Measurements from ENCODE around the gene PRDM1.

PRDM1 gene

DNA sequence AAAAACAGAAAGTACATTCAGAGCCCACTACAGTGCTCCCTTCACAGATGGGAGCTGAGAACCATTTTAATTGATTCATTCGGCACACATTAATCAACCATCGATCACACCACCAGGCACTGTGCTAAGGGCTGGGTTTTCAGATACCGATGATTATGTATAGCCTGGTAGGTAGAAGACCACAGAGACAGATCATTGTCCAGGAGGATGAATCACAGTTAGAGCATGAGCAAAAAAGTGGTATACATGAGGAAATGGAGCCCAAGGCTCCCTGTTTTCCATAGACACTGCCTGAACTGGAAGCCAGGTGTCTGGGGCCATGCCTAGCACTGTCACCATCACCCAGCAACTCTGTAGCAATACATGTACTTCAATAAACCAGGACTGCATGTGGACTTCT is 9.0 kb upstream of the PRDM1 start:
- Histone ChIP-seq H3K4me1 (ENCODE audit: insufficient read depth, low read length) (no peaks in the 10 kb centered on the region), H2AFZ (ENCODE audit: low read depth, low read length) (no peak overlapping the region), H3K9me3 (ENCODE audit: low read length) (no peaks in the 10 kb centered on the region), H3K4me3 (ENCODE audit: low read length) (no peak overlapping the region), H3K36me3 (ENCODE audit: insufficient read depth, low read length) (no peaks in the 10 kb centered on the region), H3K27me3 (ENCODE audit: insufficient read depth, low read length) (peaks cover 23% of the 10 kb centered on the region)

DNA sequence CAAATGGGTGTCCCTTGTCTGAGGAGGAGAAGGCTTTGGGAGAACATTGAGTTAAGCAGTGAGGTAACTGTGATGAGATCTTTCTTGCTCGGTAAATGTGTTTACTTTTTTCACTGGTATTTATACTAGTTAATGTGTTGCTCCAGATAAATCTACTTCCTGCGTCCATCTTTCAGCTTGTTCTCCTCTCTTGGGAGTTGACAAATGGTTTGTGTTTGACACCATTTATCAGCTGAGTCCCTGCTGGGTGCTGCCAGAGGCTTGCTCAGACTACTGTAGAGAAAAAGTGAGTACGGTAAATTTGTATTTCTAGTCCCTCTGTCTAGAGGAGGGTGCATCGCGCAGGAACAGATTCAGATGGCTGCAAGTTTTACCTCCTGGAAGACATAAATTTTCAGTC is 8.3 kb upstream of the PRDM1 start:
- H3K9me3 ChIP-seq (ENCODE audit: low read length), result no peaks in the 10 kb centered on the region
- H3K27me3 ChIP-seq (ENCODE audit: insufficient read depth, low read length), result peaks cover 27% of the 10 kb centered on the region
- H3K4me1 ChIP-seq (ENCODE audit: insufficient read depth, low read length), result no peaks in the 10 kb centered on the region
- H3K4me3 ChIP-seq (ENCODE audit: low read length), result no peak overlapping the region
- no peak overlapping the region for H2AFZ ChIP-seq (ENCODE audit: low read depth, low read length)
- H3K36me3 ChIP-seq (ENCODE audit: insufficient read depth, low read length), result no peaks in the 10 kb centered on the region

DNA sequence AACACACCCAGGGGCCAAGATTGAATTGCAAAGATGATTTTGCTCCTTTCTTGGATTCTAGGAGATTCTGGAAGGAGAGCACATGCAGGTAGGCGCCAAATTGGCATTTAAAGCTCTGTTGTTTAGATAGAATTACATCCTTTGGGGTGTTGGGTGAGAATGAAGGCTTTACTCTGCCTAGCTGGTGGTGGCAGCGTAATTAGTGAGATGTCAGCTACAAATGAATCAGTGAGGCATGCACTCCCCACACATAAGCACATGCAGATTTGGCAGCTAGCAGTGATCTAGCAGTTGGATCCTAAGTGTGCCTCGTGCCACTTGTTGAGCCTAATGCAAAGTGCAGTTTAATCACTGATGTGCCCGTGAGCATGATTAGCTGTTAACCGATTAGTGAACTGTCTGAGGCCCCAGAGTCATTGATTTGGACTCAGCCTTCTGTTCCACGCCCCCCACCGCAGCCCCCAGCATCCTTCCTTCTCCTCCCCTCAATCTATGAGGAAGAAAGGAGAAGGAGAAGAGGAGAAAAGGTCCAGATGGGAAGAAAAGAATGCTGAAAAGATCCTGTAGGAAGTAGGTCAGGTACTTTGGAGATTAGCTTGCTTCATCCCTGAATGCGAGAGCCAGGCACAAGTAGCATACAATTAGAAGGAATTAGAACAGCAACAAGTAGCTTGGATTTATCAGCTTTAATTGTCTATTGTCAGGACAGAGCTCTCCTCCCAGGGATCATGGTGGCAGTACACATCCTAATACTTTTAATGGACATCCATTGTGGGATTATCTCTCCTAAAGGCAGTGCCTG is 6.0 kb upstream of the PRDM1 start:
- H3K4me3 ChIP-seq (ENCODE audit: low read length), result no peak overlapping the region
- H3K4me1 ChIP-seq (ENCODE audit: insufficient read depth, low read length), result no peaks in the 10 kb centered on the region
- H3K27me3 ChIP-seq (ENCODE audit: insufficient read depth, low read length), result peaks cover 44% of the 10 kb centered on the region
- no peaks in the 10 kb centered on the region for H3K36me3 ChIP-seq (ENCODE audit: insufficient read depth, low read length)
- no peaks in the 10 kb centered on the region for H3K9me3 ChIP-seq (ENCODE audit: low read length)
- H2AFZ ChIP-seq (ENCODE audit: low read depth, low read length), result no peak overlapping the region

DNA sequence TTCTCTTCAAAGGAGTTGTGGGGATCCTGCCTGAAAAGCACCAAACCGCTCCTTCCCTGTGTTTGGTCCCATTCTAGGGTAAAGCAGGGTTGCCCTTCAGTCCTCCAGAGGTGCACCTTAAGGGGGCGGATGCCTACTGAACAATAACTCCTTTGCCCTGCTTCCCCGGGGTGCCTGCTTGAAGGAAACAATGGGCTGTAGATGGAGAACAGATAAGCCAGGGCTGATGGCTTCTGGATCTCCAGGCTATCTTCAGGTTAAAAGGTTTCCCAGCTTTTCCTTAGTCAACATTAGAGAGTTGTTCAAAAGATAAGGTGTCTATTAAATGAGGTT is 5.4 kb upstream of the PRDM1 start:
- Histone ChIP-seq H3K4me3 (ENCODE audit: low read length) (no peak overlapping the region), H2AFZ (ENCODE audit: low read depth, low read length) (no peak overlapping the region), H3K36me3 (ENCODE audit: insufficient read depth, low read length) (no peaks in the 10 kb centered on the region), H3K4me1 (ENCODE audit: insufficient read depth, low read length) (peaks cover 2% of the 10 kb centered on the region), H3K9me3 (ENCODE audit: low read length) (no peaks in the 10 kb centered on the region), H3K27me3 (ENCODE audit: insufficient read depth, low read length) (peaks cover 50% of the 10 kb centered on the region)

DNA sequence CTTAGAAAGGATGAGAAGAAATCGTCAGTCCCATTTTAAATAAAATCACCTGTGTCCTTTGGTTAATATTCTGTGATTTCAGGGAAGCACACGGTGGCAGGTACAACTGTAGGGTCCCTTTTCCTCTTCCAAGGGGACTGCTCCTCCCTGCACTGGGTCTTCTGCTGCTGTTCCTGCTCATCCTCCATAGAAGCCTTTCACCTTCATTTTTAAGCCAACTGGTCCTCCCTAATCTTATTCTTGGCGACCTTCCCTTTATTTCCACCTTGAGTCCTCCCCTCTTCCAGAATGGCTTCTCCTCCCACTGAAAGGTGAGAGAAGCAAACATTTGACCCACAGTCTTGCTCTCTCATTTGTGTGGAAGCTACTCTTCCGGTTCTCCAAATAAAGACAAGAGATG is 4.4 kb upstream of the PRDM1 start:
- no peak overlapping the region for H3K4me3 ChIP-seq (ENCODE audit: low read length)

DNA sequence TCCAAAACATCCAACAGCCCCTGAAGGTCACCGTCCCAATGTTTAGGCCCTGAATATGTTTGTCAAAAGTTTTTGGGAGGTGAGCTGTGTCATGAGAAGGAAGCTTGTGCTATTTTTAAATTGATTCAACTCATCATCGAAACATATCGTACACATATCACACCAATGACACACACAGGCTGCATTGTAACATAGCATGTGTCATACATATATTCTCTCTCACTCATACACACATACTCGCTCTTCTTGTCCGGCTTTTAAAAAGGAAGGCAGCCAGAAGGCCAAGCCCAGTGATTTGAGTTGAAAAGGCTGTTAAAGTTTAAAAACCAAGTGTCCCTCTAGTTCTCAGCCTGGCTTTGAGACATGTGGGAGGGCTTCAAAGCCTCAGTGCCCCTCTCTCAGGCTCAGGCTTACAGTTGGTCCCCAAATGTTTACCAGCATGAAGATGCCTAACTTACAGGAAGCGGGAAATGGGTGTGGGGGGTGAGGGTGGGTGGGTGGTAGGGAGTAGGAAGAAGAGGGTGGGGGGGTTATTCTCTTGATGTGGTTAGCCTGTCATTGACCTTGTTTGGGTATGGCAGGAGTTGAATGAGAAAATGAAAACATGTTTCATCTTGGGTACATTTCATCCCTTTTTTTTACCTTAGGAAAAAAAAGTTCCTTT is 3.3 kb upstream of the PRDM1 start:
- Histone ChIP-seq H3K9me3 (ENCODE audit: low read length) (no peaks in the 10 kb centered on the region), H3K4me1 (ENCODE audit: insufficient read depth, low read length) (peaks cover 12% of the 10 kb centered on the region), H3K4me3 (ENCODE audit: low read length) (no peak overlapping the region), H2AFZ (ENCODE audit: low read depth, low read length) (no peak overlapping the region), H3K36me3 (ENCODE audit: insufficient read depth, low read length) (no peaks in the 10 kb centered on the region), H3K27me3 (ENCODE audit: insufficient read depth, low read length) (peaks cover 60% of the 10 kb centered on the region)

More for the DNA sequence above, 4.4 kb upstream of the PRDM1 start:
- Histone ChIP-seq H2AFZ (ENCODE audit: low read depth, low read length) (no peak overlapping the region), H3K27me3 (ENCODE audit: insufficient read depth, low read length) (peaks cover 54% of the 10 kb centered on the region), H3K9me3 (ENCODE audit: low read length) (no peaks in the 10 kb centered on the region), H3K36me3 (ENCODE audit: insufficient read depth, low read length) (no peaks in the 10 kb centered on the region), H3K4me1 (ENCODE audit: insufficient read depth, low read length) (peaks cover 9% of the 10 kb centered on the region)

DNA sequence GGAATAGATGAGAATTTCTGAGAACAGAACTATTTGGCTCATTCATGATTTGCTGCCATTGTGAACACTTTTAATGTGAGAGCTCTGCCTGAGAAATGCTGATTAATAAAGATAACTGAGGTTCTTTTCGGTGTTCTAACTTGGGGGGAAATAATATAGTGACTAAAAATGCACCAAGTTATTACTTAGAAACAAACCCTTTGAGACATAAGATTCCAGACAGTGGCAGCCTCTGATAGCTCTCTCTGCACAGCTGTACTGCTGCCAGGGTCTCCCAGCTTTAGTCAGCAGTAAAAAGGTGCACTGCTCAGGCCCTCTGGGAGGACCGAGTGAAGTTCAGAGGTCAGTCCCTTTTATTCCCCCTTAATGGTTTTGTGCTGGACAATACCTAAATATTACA is 2.5 kb upstream of the PRDM1 start:
- no peak overlapping the region for H2AFZ ChIP-seq (ENCODE audit: low read depth, low read length)
- no peaks in the 10 kb centered on the region for H3K36me3 ChIP-seq (ENCODE audit: insufficient read depth, low read length)
- H3K27me3 ChIP-seq (ENCODE audit: insufficient read depth, low read length), result peaks cover 67% of the 10 kb centered on the region
- no peak overlapping the region for H3K4me3 ChIP-seq (ENCODE audit: low read length)
- H3K9me3 ChIP-seq (ENCODE audit: low read length), result no peaks in the 10 kb centered on the region
- H3K4me1 ChIP-seq (ENCODE audit: insufficient read depth, low read length), result peaks cover 12% of the 10 kb centered on the region

DNA sequence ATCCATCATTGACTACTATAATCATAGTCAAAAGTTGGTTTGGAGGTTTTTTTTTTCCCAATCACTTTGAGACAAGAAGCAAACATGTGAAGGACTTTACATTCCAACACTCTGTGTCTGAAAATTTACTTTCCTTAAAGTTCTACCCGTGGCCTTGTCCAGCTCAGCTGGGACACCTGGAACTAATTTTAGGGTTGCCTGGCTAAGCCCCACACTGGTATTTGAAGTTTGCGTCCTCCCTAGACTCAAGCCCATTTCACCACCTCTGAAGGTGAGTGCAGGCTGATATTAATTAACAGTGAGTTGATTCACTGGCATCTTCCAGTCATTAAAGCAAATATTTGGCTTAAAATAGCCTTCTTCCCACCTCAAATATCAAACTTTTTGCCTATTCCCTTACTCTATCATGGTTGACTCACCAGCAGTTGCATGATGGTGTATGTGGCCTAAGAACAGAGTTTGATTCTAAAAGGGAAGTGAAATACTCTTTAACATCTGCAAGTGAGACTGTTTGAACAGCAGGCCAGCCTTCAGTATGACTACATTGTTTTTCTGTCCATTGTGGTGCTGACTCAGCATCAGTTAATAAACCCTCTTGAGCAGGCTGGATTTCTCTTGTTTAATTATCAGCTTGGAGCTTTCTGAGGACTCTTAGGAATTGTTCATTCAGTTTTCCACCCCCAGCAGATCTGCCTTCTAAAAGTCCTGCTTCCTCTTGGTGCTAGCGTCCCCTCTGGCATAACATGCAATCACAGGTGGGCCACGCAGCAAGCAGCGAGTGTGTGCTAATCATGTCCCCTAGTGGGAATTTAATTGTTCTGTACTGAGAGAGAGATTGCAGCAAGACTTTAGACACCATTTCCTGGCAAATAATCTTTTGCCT is 1.8 kb upstream of the PRDM1 start:
- Histone ChIP-seq H3K4me3 (ENCODE audit: low read length) (no peak overlapping the region), H2AFZ (ENCODE audit: low read depth, low read length) (no peak overlapping the region), H3K36me3 (ENCODE audit: insufficient read depth, low read length) (no peaks in the 10 kb centered on the region), H3K27me3 (ENCODE audit: insufficient read depth, low read length) (peaks cover 67% of the 10 kb centered on the region), H3K4me1 (ENCODE audit: insufficient read depth, low read length) (peaks cover 12% of the 10 kb centered on the region), H3K9me3 (ENCODE audit: low read length) (no peaks in the 10 kb centered on the region)

DNA sequence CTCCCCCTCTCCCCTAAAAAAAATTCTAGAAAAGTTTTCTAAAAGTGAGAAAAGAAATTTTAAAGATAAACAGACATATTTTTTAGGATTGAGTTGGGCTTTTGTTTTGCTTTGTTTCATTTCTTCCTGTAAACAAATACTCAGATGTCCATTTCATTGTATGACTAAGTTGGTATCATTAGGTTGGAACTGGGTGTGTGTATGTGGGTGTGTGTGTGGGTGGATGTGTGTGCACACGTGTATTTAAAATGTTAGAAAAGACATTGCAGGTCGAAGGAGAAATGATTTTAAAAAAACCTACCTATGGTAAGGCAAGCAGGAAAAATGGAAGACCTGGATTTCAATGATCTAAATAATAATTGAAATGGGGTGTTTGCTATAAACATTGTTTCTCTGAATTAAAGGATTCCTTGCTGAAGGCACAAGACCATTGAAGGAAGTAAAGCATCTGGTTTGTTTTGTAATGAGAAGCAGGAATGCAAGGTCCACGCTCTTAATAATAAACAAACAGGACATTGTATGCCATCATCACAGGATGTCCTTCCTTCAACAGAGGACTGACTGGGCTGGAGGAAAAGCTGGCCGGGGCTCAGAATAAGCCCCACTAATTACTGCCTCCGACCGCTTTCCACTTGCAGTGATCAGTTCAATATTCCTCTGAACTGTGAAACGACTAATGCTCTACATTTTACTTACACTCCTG is 996 bp upstream of the PRDM1 start:
- Histone ChIP-seq H3K27me3 (ENCODE audit: insufficient read depth, low read length) (peaks cover 61% of the 10 kb centered on the region), H3K4me3 (ENCODE audit: low read length) (no peak overlapping the region), H2AFZ (ENCODE audit: low read depth, low read length) (no peak overlapping the region), H3K4me1 (ENCODE audit: insufficient read depth, low read length) (peaks cover 12% of the 10 kb centered on the region), H3K36me3 (ENCODE audit: insufficient read depth, low read length) (no peaks in the 10 kb centered on the region), H3K9me3 (ENCODE audit: low read length) (no peaks in the 10 kb centered on the region)

DNA sequence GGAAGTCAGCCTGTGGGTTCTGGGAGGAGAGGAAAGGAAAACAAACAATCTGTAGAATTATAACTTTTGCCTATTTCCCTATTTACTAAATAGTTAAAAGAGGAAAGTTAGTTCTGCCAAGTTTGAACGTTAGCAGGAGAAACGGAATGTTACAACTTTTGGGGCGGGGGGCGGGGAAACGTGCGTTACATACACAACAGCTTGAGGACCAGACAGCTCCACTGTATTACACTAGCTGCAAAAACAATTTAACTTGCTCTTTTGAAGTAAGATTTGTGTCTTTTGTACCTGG is 498 bp upstream of the PRDM1 start:
- Histone ChIP-seq H3K27me3 (ENCODE audit: insufficient read depth, low read length) (peaks cover 59% of the 10 kb centered on the region), H2AFZ (ENCODE audit: low read depth, low read length) (no peak overlapping the region), H3K36me3 (ENCODE audit: insufficient read depth, low read length) (no peaks in the 10 kb centered on the region), H3K9me3 (ENCODE audit: low read length) (no peaks in the 10 kb centered on the region), H3K4me1 (ENCODE audit: insufficient read depth, low read length) (peaks cover 12% of the 10 kb centered on the region), H3K4me3 (ENCODE audit: low read length) (no peak overlapping the region)

DNA sequence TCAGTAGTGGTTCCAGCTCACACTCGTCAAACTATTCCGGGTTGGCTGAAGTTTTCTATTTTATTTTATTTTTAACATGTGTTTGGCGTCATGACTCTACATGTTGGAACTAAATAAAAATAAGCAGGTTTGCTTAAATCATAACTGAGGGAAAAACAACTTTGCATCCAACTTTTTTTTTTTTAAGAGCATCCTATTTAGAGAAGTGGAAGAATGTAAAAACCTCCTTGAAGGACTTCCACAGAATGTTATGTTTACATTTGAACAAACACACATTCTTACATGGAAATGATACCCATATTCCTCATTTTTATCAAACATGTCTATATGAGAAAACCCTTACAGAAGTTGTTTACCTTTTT is 659 bp downstream of the PRDM1 start:
- Histone ChIP-seq H3K36me3 (ENCODE audit: insufficient read depth, low read length) (no peaks in the 10 kb centered on the region), H3K4me3 (ENCODE audit: low read length) (no peak overlapping the region), H3K4me1 (ENCODE audit: insufficient read depth, low read length) (peaks cover 12% of the 10 kb centered on the region), H3K27me3 (ENCODE audit: insufficient read depth, low read length) (peaks cover 51% of the 10 kb centered on the region), H3K9me3 (ENCODE audit: low read length) (no peaks in the 10 kb centered on the region), H2AFZ (ENCODE audit: low read depth, low read length) (no peak overlapping the region)

DNA sequence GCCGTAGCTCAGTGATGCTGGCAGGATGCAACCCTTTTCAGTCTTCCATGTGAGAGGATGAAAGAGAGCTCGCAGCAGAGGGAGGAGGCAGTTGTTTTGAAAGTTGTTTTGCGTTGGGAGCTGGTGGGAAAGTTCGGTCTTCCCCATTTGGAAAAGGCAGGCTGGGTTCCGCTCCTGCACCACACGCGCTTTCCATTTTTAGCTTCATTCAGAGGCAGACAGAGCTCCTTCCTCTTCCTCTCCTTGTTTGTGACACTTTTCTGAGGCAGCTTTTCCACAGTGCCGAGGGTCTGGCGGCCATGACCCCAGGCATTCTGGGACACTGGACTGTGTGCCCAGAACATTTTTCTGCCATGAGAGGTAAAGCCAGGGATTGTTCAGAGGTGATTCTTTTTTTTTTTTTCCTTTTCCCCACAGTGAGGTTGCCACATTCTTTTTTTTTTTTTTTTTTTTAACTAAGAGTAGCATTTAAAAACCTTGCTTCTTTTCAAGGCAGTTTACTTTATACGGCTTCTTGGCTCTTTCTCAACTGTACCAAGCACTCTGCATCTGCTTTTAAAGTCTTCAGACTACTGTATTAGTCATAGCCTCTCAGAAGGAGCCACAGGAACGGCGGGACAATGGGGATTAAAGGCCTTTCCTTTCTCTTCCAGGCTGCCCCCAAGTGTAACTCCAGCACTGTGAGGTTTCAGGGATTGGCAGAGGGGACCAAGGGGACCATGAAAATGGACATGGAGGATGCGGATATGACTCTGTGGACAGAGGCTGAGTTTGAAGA is 1.6 kb downstream of the PRDM1 start:
- no peak overlapping the region for H2AFZ ChIP-seq (ENCODE audit: low read depth, low read length)
- no peaks in the 10 kb centered on the region for H3K9me3 ChIP-seq (ENCODE audit: low read length)
- no peak overlapping the region for H3K4me3 ChIP-seq (ENCODE audit: low read length)
- H3K4me1 ChIP-seq (ENCODE audit: insufficient read depth, low read length), result peaks cover 12% of the 10 kb centered on the region
- H3K27me3 ChIP-seq (ENCODE audit: insufficient read depth, low read length), result peaks cover 46% of the 10 kb centered on the region
- no peaks in the 10 kb centered on the region for H3K36me3 ChIP-seq (ENCODE audit: insufficient read depth, low read length)
